ENCODE measurements around the gene PLCH1. TPM values are rescaled to one million over a fixed set of nuclear protein-coding genes. Genes with fewer than 3 reads are reported as not detected.

The PLCH1 gene
- total RNA-seq, 1 donor from 2014 or later, result not detected

GRCh38 chr3:155604967-155605366 is 139.9 kb downstream of the PLCH1 start:
- Mint-ChIP-seq H3K4me3 (ENCODE audit: unreplicated experiment) (no peak overlapping the region), H3K4me1 (ENCODE audit: unreplicated experiment) (no peaks in the 10 kb centered on the region), H3K27me3 (ENCODE audit: unreplicated experiment) (peaks cover 2% of the 10 kb centered on the region), H3K9me3 (ENCODE audit: unreplicated experiment) (peaks cover 10% of the 10 kb centered on the region), H3K27ac (ENCODE audit: unreplicated experiment) (no peak overlapping the region), H3K36me3 (ENCODE audit: unreplicated experiment) (no peaks in the 10 kb centered on the region)
- DNase-seq (ENCODE audit: extremely low spot score, unreplicated experiment), result no peak
- TF ChIP-seq, protein P1, sequence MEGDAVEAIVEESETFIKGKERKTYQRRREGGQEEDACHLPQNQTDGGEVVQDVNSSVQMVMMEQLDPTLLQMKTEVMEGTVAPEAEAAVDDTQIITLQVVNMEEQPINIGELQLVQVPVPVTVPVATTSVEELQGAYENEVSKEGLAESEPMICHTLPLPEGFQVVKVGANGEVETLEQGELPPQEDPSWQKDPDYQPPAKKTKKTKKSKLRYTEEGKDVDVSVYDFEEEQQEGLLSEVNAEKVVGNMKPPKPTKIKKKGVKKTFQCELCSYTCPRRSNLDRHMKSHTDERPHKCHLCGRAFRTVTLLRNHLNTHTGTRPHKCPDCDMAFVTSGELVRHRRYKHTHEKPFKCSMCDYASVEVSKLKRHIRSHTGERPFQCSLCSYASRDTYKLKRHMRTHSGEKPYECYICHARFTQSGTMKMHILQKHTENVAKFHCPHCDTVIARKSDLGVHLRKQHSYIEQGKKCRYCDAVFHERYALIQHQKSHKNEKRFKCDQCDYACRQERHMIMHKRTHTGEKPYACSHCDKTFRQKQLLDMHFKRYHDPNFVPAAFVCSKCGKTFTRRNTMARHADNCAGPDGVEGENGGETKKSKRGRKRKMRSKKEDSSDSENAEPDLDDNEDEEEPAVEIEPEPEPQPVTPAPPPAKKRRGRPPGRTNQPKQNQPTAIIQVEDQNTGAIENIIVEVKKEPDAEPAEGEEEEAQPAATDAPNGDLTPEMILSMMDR (IDR thresholded peaks at IDR 0.05), result no peak

DNA sequence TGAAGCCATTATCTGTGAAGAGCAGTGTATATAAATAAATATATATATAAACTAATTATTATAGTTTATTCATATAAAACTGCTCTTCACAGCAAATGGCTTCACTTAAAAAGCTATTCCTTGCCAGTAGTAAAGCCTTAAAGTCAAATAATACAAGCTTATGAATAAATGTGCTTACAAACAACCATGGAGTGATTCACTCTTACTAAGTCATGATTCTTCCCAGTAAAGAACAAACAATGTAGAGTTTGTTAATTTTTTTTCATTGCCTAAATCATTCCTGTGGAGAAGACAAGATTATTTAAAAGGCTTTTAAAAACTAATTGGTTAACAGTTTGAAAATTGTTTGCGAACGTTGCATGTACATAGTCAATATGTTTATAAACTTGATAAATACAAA is 140.7 kb downstream of the PLCH1 start:
- Mint-ChIP-seq H3K27ac (ENCODE audit: unreplicated experiment) (no peak overlapping the region), H3K27me3 (ENCODE audit: unreplicated experiment) (peaks cover 6% of the 10 kb centered on the region), H3K36me3 (ENCODE audit: unreplicated experiment) (no peaks in the 10 kb centered on the region), H3K4me3 (ENCODE audit: unreplicated experiment) (no peak overlapping the region), H3K4me1 (ENCODE audit: unreplicated experiment) (no peaks in the 10 kb centered on the region), H3K9me3 (ENCODE audit: unreplicated experiment) (peaks cover 3% of the 10 kb centered on the region)
- TF ChIP-seq, protein P1 (IDR thresholded peaks at IDR 0.05), result no peak
- no peak for DNase-seq (ENCODE audit: extremely low spot score, unreplicated experiment)

GRCh38 chr3:155603302-155603701 is 141.6 kb downstream of the PLCH1 start:
- no peak overlapping the region for H3K4me3 Mint-ChIP-seq (ENCODE audit: unreplicated experiment)
- H3K27ac Mint-ChIP-seq (ENCODE audit: unreplicated experiment), result no peak overlapping the region
- H3K36me3 Mint-ChIP-seq (ENCODE audit: unreplicated experiment), result no peaks in the 10 kb centered on the region
- H3K27me3 Mint-ChIP-seq (ENCODE audit: unreplicated experiment), result peaks cover 8% of the 10 kb centered on the region
- no peaks in the 10 kb centered on the region for H3K4me1 Mint-ChIP-seq (ENCODE audit: unreplicated experiment)
- H3K9me3 Mint-ChIP-seq (ENCODE audit: unreplicated experiment), result no peaks in the 10 kb centered on the region
- TF ChIP-seq, protein P1 (IDR thresholded peaks at IDR 0.05), result no peak
- no peak for DNase-seq (ENCODE audit: extremely low spot score, unreplicated experiment)

GRCh38 chr3:155602307-155602706 is 142.6 kb downstream of the PLCH1 start:
- Mint-ChIP-seq H3K27ac (ENCODE audit: unreplicated experiment) (no peak overlapping the region), H3K4me1 (ENCODE audit: unreplicated experiment) (no peaks in the 10 kb centered on the region), H3K4me3 (ENCODE audit: unreplicated experiment) (no peak overlapping the region)

GRCh38 chr3:155598671-155599070 is 146.2 kb downstream of the PLCH1 start:
- no peak for DNase-seq (ENCODE audit: extremely low spot score, unreplicated experiment)
- Mint-ChIP-seq H3K27ac (ENCODE audit: unreplicated experiment) (no peak overlapping the region), H3K4me3 (ENCODE audit: unreplicated experiment) (no peak overlapping the region), H3K36me3 (ENCODE audit: unreplicated experiment) (no peaks in the 10 kb centered on the region), H3K27me3 (ENCODE audit: unreplicated experiment) (peaks cover 8% of the 10 kb centered on the region), H3K4me1 (ENCODE audit: unreplicated experiment) (no peaks in the 10 kb centered on the region), H3K9me3 (ENCODE audit: unreplicated experiment) (no peaks in the 10 kb centered on the region)
- TF ChIP-seq, protein P1 (IDR thresholded peaks at IDR 0.05), result no peak

More at GRCh38 chr3:155602307-155602706, 142.6 kb downstream of the PLCH1 start:
- Mint-ChIP-seq H3K36me3 (ENCODE audit: unreplicated experiment) (no peaks in the 10 kb centered on the region), H3K27me3 (ENCODE audit: unreplicated experiment) (peaks cover 10% of the 10 kb centered on the region), H3K9me3 (ENCODE audit: unreplicated experiment) (no peaks in the 10 kb centered on the region)
- DNase-seq (ENCODE audit: extremely low spot score, unreplicated experiment), result no peak
- TF ChIP-seq, protein P1 (IDR thresholded peaks at IDR 0.05), result no peak

Measured in osteocyte (in vitro differentiated cells).